ENCODE measurements around the gene KLHL22. TPM values are rescaled to one million over a fixed set of nuclear protein-coding genes. Genes with fewer than 3 reads are reported as not detected.

Gene KLHL22
- total and polyA plus RNA-seq, 2 donors (not counting 3 experiments of a cell fraction or from before 2014, with no cell fraction given), result 24.2 to 33.6 TPM

GRCh38 chr22:20429254-20430100, 66.1 kb downstream of the KLHL22 start:
- intact Hi-C loops (cut with micrococcal nuclease) (no loop called here), dilution Hi-C loops (cut with MboI; ENCODE audit: extremely low pct_ligation_motif_present, low sequenced_read_pairs) (no loop called here)
- H3K9me3 ChIP-seq (replicated peaks; ENCODE audit: control insufficient read depth, insufficient read depth, low read length), result no peaks in the 10 kb centered on the region
- H3K9me1 ChIP-seq (replicated peaks; ENCODE audit: control insufficient read depth, extremely low read depth, insufficient read depth, low read length), result no peaks in the 10 kb centered on the region
- DNase-seq (ENCODE audit: low read depth, low spot score) (no peak), FAIRE-seq (no peak)
- no peaks in the 10 kb centered on the region for H3K27me3 ChIP-seq (ENCODE audit: control insufficient read depth in 2 of 2, insufficient read depth in 2 of 2, low read length in 2 of 2)
- peaks cover 4% of the 10 kb centered on the region for H3K4me1 ChIP-seq (ENCODE audit: control insufficient read depth, extremely low read depth, insufficient read depth, low read length)
- H3K4me3 ChIP-seq (replicated peaks in 1 of 3; ENCODE audit: insufficient read depth in 1 of 3, low read depth in 1 of 3, low read length in 3 of 3), result no peak overlapping the region
- H3K9ac ChIP-seq (replicated peaks; ENCODE audit: extremely low read depth, insufficient read depth, low read length), result no peak overlapping the region
- H3K4me2 ChIP-seq (ENCODE audit: insufficient read depth, low read length), result no peak overlapping the region
- BruUV-seq (replicated peaks), result no TSS peak
- H3K79me2 ChIP-seq (ENCODE audit: control insufficient read depth, insufficient read depth, low read length), result no peaks in the 10 kb centered on the region
- TF ChIP-seq MYC (IDR thresholded peaks at IDR 0.05; ENCODE audit: low read depth, low read length), result no peak
- TF ChIP-seq MAX (IDR thresholded peaks at IDR 0.05; ENCODE audit: insufficient read depth, insufficient read length), result no peak
- TF ChIP-seq GATA2 (IDR thresholded peaks at IDR 0.05; ENCODE audit: insufficient read depth, insufficient read length, low read depth, low read length), result no peak
- TF ChIP-seq POLR2AphosphoS5 (IDR thresholded peaks at IDR 0.05; ENCODE audit: insufficient read depth, low read depth, low read length), result no peak
- no peak for TF ChIP-seq EZH2 (IDR thresholded peaks at IDR 0.05; ENCODE audit: borderline replicate concordance, low read depth, low read length, severe bottlenecking)
- no peak for TF ChIP-seq CTCF (IDR thresholded peaks at IDR 0.05; ENCODE audit: extremely low read depth in 1 of 2, insufficient read depth in 1 of 2, low read depth in 1 of 2, low read length in 2 of 2)
- TF ChIP-seq FOS (IDR thresholded peaks at IDR 0.05; ENCODE audit: borderline replicate concordance, insufficient read depth, low read length), result no peak
- TF ChIP-seq JUN (IDR thresholded peaks at IDR 0.05; ENCODE audit: borderline replicate concordance, insufficient read depth, insufficient read length, low read depth), result no peak
- TF ChIP-seq POLR2A (IDR thresholded peaks at IDR 0.05; ENCODE audit: low read depth, low read length), result no peak
- no peak overlapping the region for H2AFZ ChIP-seq (ENCODE audit: low read depth, low read length)
- POLR2A ChIA-PET, result no interaction called here
- peaks cover 4 to 18% of the 10 kb centered on the region in 2 experiments for H3K36me3 ChIP-seq (ENCODE audit: control insufficient read depth in 2 of 2, extremely low read depth in 1 of 2, insufficient read depth in 2 of 2, low read length in 2 of 2)
- CTCF ChIA-PET, result interaction anchor here (0.7 to 1.0 kb wide), 3 partner anchors 11 to 27 kb away, joined by 3 read pairs; no protein-coding TSS in a partner anchor
- no peak overlapping the region for H3K27ac ChIP-seq (ENCODE audit: insufficient read depth, low read depth, low read length)
- H4K20me1 ChIP-seq (replicated peaks; ENCODE audit: control insufficient read depth, extremely low read depth, insufficient read depth, low read length), result peaks cover 2% of the 10 kb centered on the region

Data from endothelial cell of umbilical vein (primary cell).